ENCODE measurements around the gene KCNE1. TPM values are rescaled to one million over a fixed set of nuclear protein-coding genes. Genes with fewer than 3 reads are reported as not detected.

The KCNE1 gene
- total RNA-seq: 10 to 100 TPM in 1 of 5 donors, 1 to 10 TPM in 4; 1.7 to 10.6 (median 2.2) TPM
- under 1 TPM in 2 of 3 donors, not detected in 1; 0.13 to 0.19 TPM for polyA plus RNA-seq
- long read RNA-seq, donor 1: 0 reads
- long read RNA-seq, donor 2: 0 reads
- long read RNA-seq, donor 3: 0 reads
- long read RNA-seq, donor 4: 0 reads
- long read RNA-seq, donor 5: 0 reads
- long read RNA-seq, donor 6: 0 reads
- long read RNA-seq, donor 7: 0 reads
- long read RNA-seq, donor 8: 0 reads
- long read RNA-seq, donor 9: 0 reads
- long read RNA-seq, donor 10: 0 reads

DNA sequence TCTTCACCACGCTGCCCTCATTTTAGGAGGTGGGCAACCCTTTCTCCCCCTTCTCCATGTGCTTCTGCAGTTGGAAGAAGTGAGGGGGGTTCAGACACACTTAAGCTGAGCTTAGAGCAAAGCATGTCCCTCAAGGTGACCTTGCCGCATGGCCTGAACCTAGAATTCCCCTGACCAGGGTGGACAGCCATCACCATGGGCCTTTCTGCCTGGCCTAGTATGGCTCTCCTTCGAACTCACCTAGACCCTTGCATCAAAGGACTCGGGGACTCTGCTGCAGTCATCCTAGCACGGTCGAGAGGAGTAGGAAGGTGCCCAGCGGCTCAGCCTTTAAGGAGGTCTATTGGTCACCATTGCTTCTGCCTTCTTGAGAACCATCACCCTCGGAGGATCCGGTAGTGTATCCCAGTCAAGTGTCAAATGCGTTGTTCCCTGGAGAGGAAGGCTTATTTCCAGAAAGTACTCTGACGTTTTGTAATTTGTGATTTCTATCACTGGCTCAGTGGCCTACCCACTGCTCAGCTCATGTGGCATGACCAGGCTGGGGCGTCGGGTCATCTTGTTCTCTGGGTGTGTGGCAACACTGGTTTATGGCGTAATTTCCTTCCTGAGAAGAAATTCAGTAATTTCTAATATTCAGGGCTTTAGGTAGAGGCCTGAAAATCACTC is at the start of gene KCNE1:
Gene KCNE1, minus strand, starts transcription at position 424 of the 669 bp plus-strand sequence. CDS start 62,576 bp downstream, outside the sequence.
- TF ChIP-seq EP300 (IDR thresholded peaks at IDR 0.05): no peak
- TF ChIP-seq POLR2A (IDR thresholded peaks at IDR 0.05): no peak
- TF ChIP-seq POLR2AphosphoS5 (IDR thresholded peaks at IDR 0.05): peak in 1 of 3 donors; percentile 37
- TF ChIP-seq, protein P1, sequence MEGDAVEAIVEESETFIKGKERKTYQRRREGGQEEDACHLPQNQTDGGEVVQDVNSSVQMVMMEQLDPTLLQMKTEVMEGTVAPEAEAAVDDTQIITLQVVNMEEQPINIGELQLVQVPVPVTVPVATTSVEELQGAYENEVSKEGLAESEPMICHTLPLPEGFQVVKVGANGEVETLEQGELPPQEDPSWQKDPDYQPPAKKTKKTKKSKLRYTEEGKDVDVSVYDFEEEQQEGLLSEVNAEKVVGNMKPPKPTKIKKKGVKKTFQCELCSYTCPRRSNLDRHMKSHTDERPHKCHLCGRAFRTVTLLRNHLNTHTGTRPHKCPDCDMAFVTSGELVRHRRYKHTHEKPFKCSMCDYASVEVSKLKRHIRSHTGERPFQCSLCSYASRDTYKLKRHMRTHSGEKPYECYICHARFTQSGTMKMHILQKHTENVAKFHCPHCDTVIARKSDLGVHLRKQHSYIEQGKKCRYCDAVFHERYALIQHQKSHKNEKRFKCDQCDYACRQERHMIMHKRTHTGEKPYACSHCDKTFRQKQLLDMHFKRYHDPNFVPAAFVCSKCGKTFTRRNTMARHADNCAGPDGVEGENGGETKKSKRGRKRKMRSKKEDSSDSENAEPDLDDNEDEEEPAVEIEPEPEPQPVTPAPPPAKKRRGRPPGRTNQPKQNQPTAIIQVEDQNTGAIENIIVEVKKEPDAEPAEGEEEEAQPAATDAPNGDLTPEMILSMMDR (IDR thresholded peaks at IDR 0.05): no peak
- intact Hi-C loops (cut with DNase I; ENCODE audit: low total_unique reads): no loop called here
- no peak for DNase-seq
- Histone ChIP-seq H3K27me3 (no peaks in the 10 kb centered on the region), H3K36me3 (peaks cover 0 to 14% (median 10%) of the 10 kb centered on the region in 4 donors), H3K27ac (peak within 1 kb of the TSS in 4 of 5 donors; percentile 47 to 79 (median 70)), H3K4me1 (peaks cover 0 to 12% (median 5%) of the 10 kb centered on the region in 4 donors), H3K9me3 (no peaks in the 10 kb centered on the region), H3K4me3 (peak within 1 kb of the TSS in 3 of 4 donors; percentile 9 to 29 (median 28))
- WGBS, 5 donors: 81 to 94% (median 84%) methylated on average over 13 to 14 of the region's 14 CpGs

DNA sequence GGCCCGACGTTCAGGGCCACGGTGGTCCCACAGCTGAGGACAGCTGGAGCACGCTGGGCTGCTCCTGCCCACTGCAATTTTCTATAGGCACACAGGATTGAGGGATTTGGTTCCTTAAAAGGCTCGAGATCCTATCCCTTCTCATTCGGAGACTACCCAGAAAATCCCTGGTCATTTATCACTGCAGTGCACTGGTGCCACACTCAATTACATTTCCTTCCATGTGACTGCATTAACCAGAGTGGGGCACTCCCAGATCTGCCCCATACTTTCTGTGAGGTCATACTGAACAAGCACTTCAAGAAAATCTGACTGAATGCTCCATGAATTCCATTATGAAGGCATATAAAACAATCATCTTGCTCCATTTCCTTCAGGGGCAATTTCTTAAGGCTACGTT is 49.8 kb upstream of the KCNE1 start:
- no peaks in the 10 kb centered on the region for H3K27me3 ChIP-seq
- H3K27ac ChIP-seq: no peak overlapping the region
- H3K4me1 ChIP-seq: peaks cover 0 to 11% (median 0%) of the 10 kb centered on the region in 4 donors
- H3K9me3 ChIP-seq: no peaks in the 10 kb centered on the region
- DNase-seq: peak in 1 of 2 donors; percentile 24
- intact Hi-C loops (cut with DNase I; ENCODE audit: low total_unique reads): no loop called here
- TF ChIP-seq EP300 (IDR thresholded peaks at IDR 0.05) (no peak), POLR2A (IDR thresholded peaks at IDR 0.05) (no peak), POLR2AphosphoS5 (IDR thresholded peaks at IDR 0.05) (no peak)
- TF ChIP-seq, protein P1 (IDR thresholded peaks at IDR 0.05): no peak
- no peak overlapping the region for H3K4me3 ChIP-seq
- H3K36me3 ChIP-seq: no peaks in the 10 kb centered on the region
- WGBS, 5 donors: 78 to 88% (median 84%) methylated on average over 7 of the region's 7 CpGs

DNA sequence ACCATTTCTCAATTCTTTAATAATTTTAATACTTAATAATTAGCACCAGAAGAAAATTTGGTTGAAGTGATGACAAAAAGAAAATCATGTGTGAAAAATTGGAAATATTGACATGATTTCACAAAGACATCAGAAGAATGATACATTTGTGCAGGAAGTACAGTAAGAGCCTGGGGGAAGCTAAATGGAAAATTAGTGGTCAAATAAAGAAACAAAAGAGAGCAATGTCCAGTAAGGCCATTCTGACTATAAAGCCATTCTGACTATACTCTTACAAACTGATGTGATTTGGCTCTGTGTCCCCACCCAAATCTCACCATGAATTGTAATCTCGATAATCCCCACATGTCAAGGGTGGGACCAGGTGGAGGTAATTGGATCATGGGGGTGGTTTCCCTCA is 48.6 kb upstream of the KCNE1 start:
- no peak overlapping the region for H3K27ac ChIP-seq
- H3K9me3 ChIP-seq: no peaks in the 10 kb centered on the region
- TF ChIP-seq EP300 (IDR thresholded peaks at IDR 0.05) (no peak), POLR2A (IDR thresholded peaks at IDR 0.05) (no peak), POLR2AphosphoS5 (IDR thresholded peaks at IDR 0.05) (no peak)
- TF ChIP-seq, protein P1 (IDR thresholded peaks at IDR 0.05): no peak
- intact Hi-C loops (cut with DNase I; ENCODE audit: low total_unique reads): no loop called here
- H3K4me3 ChIP-seq: no peak overlapping the region
- WGBS, 5 donors: 0 to 75% (median 0%) methylated on average over 1 of the region's 1 CpG
- no peaks in the 10 kb centered on the region for H3K27me3 ChIP-seq
- no peak for DNase-seq
- H3K36me3 ChIP-seq: no peaks in the 10 kb centered on the region
- H3K4me1 ChIP-seq: peaks cover 0 to 11% (median 0%) of the 10 kb centered on the region in 4 donors

DNA sequence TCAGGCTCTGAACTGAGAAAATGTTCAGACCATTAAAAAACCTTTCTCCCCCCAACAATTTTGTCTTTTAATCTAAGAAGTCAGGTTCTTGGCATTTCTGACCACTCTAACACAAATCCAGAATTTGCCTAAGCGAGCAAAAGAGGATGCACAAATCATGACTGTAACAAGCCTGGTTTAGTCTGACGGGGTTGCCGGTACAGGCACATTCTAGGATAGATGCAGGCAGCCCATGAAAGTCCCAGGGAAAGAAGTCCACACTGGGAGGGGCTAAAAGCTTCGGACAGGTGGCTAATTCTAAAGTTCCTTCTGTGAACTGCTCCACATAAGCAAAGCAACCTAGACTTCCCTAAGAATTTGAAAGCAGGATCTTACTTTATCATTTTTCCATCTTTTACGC is 48.0 kb upstream of the KCNE1 start:
- no peaks in the 10 kb centered on the region for H3K36me3 ChIP-seq
- DNase-seq: no peak
- intact Hi-C loops (cut with DNase I; ENCODE audit: low total_unique reads): no loop called here
- no peak overlapping the region for H3K4me3 ChIP-seq
- H3K9me3 ChIP-seq: no peaks in the 10 kb centered on the region
- peak overlapping the region in 1 of 5 donors; percentile 28 for H3K27ac ChIP-seq
- H3K4me1 ChIP-seq: peaks cover 0 to 5% (median 0%) of the 10 kb centered on the region in 4 donors
- no peaks in the 10 kb centered on the region for H3K27me3 ChIP-seq
- WGBS, 5 donors: 87 to 93% (median 91%) methylated on average over 5 of the region's 5 CpGs
- TF ChIP-seq EP300 (IDR thresholded peaks at IDR 0.05) (no peak), POLR2A (IDR thresholded peaks at IDR 0.05) (no peak), POLR2AphosphoS5 (IDR thresholded peaks at IDR 0.05) (no peak)
- TF ChIP-seq, protein P1 (IDR thresholded peaks at IDR 0.05): no peak
